ENCODE measurements around the gene TUT4.

DNA sequence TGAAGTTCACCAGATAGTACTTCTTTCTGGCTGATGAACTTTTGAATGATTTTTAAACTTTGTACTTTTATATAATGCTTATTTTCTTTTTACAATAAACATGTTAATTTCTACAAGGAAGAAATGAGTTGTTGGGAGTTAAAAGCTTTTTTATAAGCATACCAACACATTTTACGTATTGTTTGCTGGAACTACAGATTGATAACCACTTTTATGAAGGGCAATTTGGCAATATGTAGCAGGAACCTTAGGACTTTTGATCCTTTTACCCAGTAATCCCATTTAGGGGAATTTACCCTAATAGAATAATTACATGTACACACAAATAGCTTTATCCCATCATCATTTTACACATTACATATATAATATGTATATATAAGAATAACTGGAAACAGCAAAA lies 132.2 kb downstream of the TUT4 start:
- TF ChIP-seq POLR2AphosphoS5 (IDR thresholded peaks at IDR 0.05; ENCODE audit: low read depth, low read length), result no peak
- TF ChIP-seq POLR2A (IDR thresholded peaks at IDR 0.05; ENCODE audit: low read depth, low read length), result no peak
- no peak for TF ChIP-seq TAF1 (IDR thresholded peaks at IDR 0.05; ENCODE audit: borderline replicate concordance, low read depth, low read length)

Measured in GM12892 (cell line).